Aorta (tissue), 5 donors: ENCODE data around the gene APOA1. TPM values are rescaled to one million over a fixed set of nuclear protein-coding genes. Genes with fewer than 3 reads are reported as not detected.
A peak's percentile ranks its signal among the peaks of the same experiment; 100 is the strongest.

Experiments used
- ATAC-seq: fragments of 200-7000 bp; cut with Tn5 transposase; one replicate; pipeline ENCODE4 v1.9.1; 2022; ENCODE audit warnings: moderate library complexity; ENCODE audit not compliant: low FRiP score
- DNase-seq, 2 donors: peaks; one replicate each; pipeline ENCODE4 v3.0.0-alpha.2; 2020
- H3K27ac ChIP-seq, 2 donors: one replicate each; pipeline ENCODE4 v1.5.1; 2013; ENCODE audit warnings: low read length in 2 of 2, mild to moderate bottlenecking in 2 of 2, moderate library complexity in 2 of 2, control low read depth in 1 of 2, inconsistent platforms in 1 of 2, low read depth in 1 of 2
- H3K27me3 ChIP-seq, 2 donors: one replicate each; pipeline ENCODE4 v1.6.1; 2013; ENCODE audit warnings: control low read depth in 1 of 2, low read length in 1 of 2, mild to moderate bottlenecking in 1 of 2, moderate library complexity in 1 of 2; ENCODE audit not compliant: insufficient read depth in 2 of 2, control insufficient read depth in 1 of 2
- H3K36me3 ChIP-seq, 2 donors: one replicate each; pipeline ENCODE4 v1.6.1; 2013; ENCODE audit warnings: control low read depth in 1 of 2, low read length in 1 of 2, mild to moderate bottlenecking in 1 of 2; ENCODE audit not compliant: insufficient read depth in 2 of 2, control insufficient read depth in 1 of 2
- H3K4me1 ChIP-seq, 2 donors: one replicate each; pipeline ENCODE4 v1.6.1; 2013; ENCODE audit warnings: low read length in 2 of 2, control low read depth in 1 of 2, mild to moderate bottlenecking in 1 of 2, moderate library complexity in 1 of 2; ENCODE audit not compliant: insufficient read depth in 2 of 2, control insufficient read depth in 1 of 2
- H3K4me3 ChIP-seq, 2 donors: one replicate each; pipeline ENCODE4 v1.5.1; 2013; ENCODE audit warnings: low read length in 2 of 2, control low read depth in 1 of 2, mild to moderate bottlenecking in 1 of 2
- H3K9me3 ChIP-seq: one replicate; pipeline ENCODE4 v1.6.1; 2013; ENCODE audit warnings: mild to moderate bottlenecking, low read length; ENCODE audit not compliant: control insufficient read depth
- WGBS, 2 donors: extraction: QIAGEN DNeasy Blood & Tissue Kit; methylation state at CpG; one replicate each; pipeline ENCODE4 v1.1.7; 2013; 5-methylcytosine and 5-hydroxymethylcytosine counted together
- intact Hi-C, 2 donors: fragments of 100-400 bp; cut with DNase I; formaldehyde crosslinking; loops; one replicate each; pipeline versions ENCODE4 v1.14.2 to v1.15.0; 2022
- polyA plus RNA-seq, 2 donors: library from polyadenylated mRNA; stranded (reverse); fragments of 200-250 nt; gene quantifications; one replicate each; pipeline ENCODE4 v1.2.3, GENCODE V29; 2013
- total RNA-seq, 2 donors: library from RNA; stranded (reverse); fragmentation: NEBNext Ultra II Directional; extraction: Animal tissue kit (Norgen Biotek cat#: 25700); gene quantifications; one replicate each; pipeline ENCODE4 v1.2.1, GENCODE V29; 2021
- donor health status: healthy with polysubstance abuse.
- donor health status: Bipolar disorder and iron deficiency.
- donor health status: DM: no; HTN: no; CAD: no.
- donor health status: DM: no; HTN: no; CAD: no.
- donor health status: DM: yes; HTN: yes; CAD: no.

APOA1 gene
- total and polyA plus RNA-seq, 4 donors, result 1.2 to 416 TPM; not detected in 2

DNA sequence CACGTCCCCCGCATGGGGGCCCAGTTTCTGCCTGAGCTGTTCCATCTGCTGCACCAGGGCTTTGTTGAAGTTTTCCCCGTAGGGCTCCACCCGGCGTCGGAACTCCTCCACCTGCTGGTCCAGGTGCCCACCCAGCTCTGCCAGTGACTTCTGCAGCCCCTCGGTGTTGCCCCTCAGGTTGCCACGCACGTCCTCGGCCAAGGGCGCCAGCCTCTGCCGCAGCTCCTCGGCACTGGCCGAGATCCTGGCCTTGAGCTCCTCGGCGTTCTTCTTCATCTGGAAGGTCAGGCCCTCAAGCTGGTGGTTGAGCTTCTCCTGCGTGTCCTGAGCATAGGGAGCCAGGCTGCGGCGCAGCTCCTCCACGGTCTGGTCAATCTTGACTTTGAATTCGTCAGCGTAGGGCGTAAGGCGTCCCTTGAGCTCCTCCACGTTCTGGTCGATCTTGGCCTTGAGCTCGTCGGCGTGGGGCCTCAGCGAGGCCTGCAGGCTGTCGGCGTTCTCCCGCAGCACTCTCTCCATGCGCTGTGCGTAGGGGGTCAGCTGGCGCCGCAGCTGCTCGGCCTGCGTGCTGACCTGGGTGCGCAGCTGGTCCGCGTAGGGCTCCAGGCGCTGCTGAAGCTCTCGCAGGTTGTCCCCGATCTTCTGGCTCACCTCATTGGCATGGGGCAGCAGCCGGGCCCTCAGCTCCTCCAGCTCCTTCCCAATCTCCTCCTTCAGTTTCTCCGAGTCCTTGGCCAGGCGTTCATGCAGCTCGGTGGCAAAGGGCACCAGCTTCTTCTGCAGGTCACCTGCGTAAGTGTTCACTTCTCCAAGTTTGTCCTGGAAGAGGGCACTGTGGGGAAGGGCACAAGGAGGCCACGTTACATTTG, 16.1 kb downstream of the APOA1 start:
- Histone ChIP-seq H3K9me3 (no peaks in the 10 kb centered on the region), H3K4me1 (no peaks in the 10 kb centered on the region), H3K36me3 (no peaks in the 10 kb centered on the region), H3K27ac (no peak overlapping the region), H3K27me3 (no peaks in the 10 kb centered on the region), H3K4me3 (no peak overlapping the region)
- 95 to 96% methylated on average over 51 of the region's 51 CpGs for WGBS, 2 donors
- intact Hi-C loops, result no loop called here
- no peak for ATAC-seq
- no peak for DNase-seq

GRCh38 chr11:116819049-116819448, 18.4 kb downstream of the APOA1 start:
- no peaks in the 10 kb centered on the region for H3K4me1 ChIP-seq
- 88 to 89% methylated on average over 9 of the region's 9 CpGs for WGBS, 2 donors
- no peak overlapping the region for H3K27ac ChIP-seq
- ATAC-seq (no peak), DNase-seq (no peak)
- H3K4me3 ChIP-seq, result no peak overlapping the region
- H3K9me3 ChIP-seq, result no peaks in the 10 kb centered on the region
- intact Hi-C loops, result no loop called here
- no peaks in the 10 kb centered on the region for H3K36me3 ChIP-seq
- H3K27me3 ChIP-seq, result no peaks in the 10 kb centered on the region

DNA sequence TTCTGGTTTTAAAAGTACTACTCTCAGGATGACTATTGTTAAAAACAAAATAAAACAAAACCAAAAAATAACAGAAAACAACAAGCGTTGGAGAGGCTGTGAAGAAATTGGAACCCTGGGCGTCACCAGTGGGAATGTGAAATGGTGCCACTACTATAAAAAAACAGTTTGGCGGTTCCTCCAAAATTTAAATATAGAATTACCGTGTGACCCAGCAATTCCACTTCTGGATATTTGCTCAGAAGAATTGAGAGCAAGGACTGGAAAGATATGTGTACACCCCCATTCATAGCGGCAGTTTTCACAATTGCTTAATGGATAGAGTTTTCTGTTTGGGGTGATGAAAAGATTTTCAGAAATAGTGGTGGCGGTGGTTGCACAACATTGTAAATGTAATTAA, 22.9 kb downstream of the APOA1 start:
- 48 to 50% methylated on average over 6 of the region's 6 CpGs for WGBS, 2 donors
- Histone ChIP-seq H3K9me3 (peaks cover 2% of the 10 kb centered on the region), H3K27ac (no peak overlapping the region), H3K4me3 (no peak overlapping the region), H3K36me3 (no peaks in the 10 kb centered on the region), H3K27me3 (no peaks in the 10 kb centered on the region), H3K4me1 (no peaks in the 10 kb centered on the region)
- ATAC-seq (no peak), DNase-seq (no peak)
- intact Hi-C loops, result no loop called here

DNA sequence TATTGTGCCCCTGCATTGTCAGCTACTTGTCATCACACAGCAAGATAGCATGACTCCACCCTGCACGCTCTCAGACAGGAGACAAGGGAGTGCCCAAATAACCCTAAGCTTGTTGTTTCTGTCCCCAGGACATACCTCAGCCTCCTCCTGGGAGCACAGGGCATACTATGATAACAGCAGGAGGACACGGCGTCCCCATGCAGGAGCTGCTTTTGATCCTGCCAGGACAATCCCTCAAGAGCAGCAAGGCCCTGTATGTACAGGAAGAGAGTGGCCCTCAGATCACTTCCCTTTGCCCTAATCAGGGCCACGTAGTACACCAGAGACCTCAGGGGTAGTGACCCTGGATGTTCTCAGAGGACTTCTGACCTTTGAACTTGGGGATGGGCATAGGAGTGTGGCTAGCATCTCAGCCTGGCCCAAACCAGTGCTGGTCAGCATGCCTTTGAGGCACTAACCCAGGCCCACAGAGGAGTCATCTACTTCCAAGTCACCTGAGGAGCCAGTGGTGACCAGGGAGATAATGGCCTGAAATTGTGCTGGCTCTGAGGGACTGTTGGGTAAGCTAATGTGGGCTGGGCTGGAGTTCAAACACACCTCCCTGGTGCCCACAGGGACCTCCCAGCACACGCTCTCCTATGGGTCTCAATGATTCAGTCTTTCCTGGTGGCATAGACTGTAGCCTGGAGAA, 23.5 kb downstream of the APOA1 start:
- intact Hi-C loops, result no loop called here
- no peaks in the 10 kb centered on the region for H3K36me3 ChIP-seq
- H3K4me1 ChIP-seq, result no peaks in the 10 kb centered on the region
- peaks cover 2% of the 10 kb centered on the region for H3K9me3 ChIP-seq
- no peak for DNase-seq
- no peak overlapping the region for H3K27ac ChIP-seq
- peak; percentile 41 for ATAC-seq
- H3K4me3 ChIP-seq, result no peak overlapping the region
- H3K27me3 ChIP-seq, result no peaks in the 10 kb centered on the region
- 59 to 70% methylated on average over 5 of the region's 5 CpGs for WGBS, 2 donors

DNA sequence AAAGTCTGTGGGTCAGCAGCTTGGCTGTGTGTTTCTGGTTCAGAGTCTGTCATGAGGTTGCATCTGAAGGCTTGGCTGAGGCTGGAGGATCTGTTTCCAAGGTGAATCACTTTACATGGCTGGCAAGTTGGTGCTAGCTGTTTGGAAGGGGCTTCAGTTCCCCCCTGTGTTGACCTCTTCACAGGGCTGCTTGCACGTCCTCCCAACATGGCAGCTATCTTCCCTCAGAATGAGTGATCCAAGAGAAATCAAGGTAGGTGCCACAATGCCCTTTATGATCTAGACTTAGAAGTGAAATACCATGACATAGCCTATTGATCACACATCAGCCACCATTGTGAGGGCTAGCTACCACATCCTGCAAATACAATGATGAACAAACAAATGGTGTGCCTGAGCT, 24.3 kb downstream of the APOA1 start:
- Histone ChIP-seq H3K9me3 (peaks cover 2% of the 10 kb centered on the region), H3K27me3 (no peaks in the 10 kb centered on the region), H3K36me3 (no peaks in the 10 kb centered on the region), H3K4me3 (no peak overlapping the region), H3K27ac (no peak overlapping the region), H3K4me1 (no peaks in the 10 kb centered on the region)
- intact Hi-C loops, result no loop called here
- ATAC-seq (no peak), DNase-seq (no peak)
- 89 to 95% methylated on average over 1 of the region's 1 CpG for WGBS, 2 donors

GRCh38 chr11:116812109-116812508, 25.3 kb downstream of the APOA1 start:
- 96% methylated on average over 4 of the region's 4 CpGs for WGBS, 2 donors
- intact Hi-C loops, result no loop called here
- H3K4me3 ChIP-seq, result no peak overlapping the region
- no peak for ATAC-seq
- H3K4me1 ChIP-seq, result no peaks in the 10 kb centered on the region
- H3K36me3 ChIP-seq, result no peaks in the 10 kb centered on the region
- peaks cover 2% of the 10 kb centered on the region for H3K9me3 ChIP-seq
- no peak overlapping the region for H3K27ac ChIP-seq
- no peak for DNase-seq
- H3K27me3 ChIP-seq, result no peaks in the 10 kb centered on the region

- 75 to 77% methylated on average over 3 of the region's 3 CpGs for WGBS, 2 donors
- Histone ChIP-seq H3K9me3 (peaks cover 2% of the 10 kb centered on the region), H3K27me3 (no peaks in the 10 kb centered on the region), H3K36me3 (no peaks in the 10 kb centered on the region), H3K4me1 (no peaks in the 10 kb centered on the region), H3K27ac (no peak overlapping the region), H3K4me3 (no peak overlapping the region)
- no peak for DNase-seq
- ATAC-seq, result no peak
- intact Hi-C loops, result no loop called here
Observed at GRCh38 chr11:116811194-116811593, 26.2 kb downstream of the APOA1 start.

- intact Hi-C loops, result no loop called here
Observed at GRCh38 chr11:116808262-116809175, 28.9 kb downstream of the APOA1 start.

More at GRCh38 chr11:116808262-116809175, 28.9 kb downstream of the APOA1 start:
- Histone ChIP-seq H3K4me1 (no peaks in the 10 kb centered on the region), H3K36me3 (no peaks in the 10 kb centered on the region), H3K4me3 (no peak overlapping the region), H3K27me3 (no peaks in the 10 kb centered on the region), H3K27ac (no peak overlapping the region), H3K9me3 (peaks cover 2% of the 10 kb centered on the region)
- ATAC-seq (no peak), DNase-seq (no peak)
- 75 to 79% methylated on average over 14 of the region's 14 CpGs for WGBS, 2 donors
